ENCODE data around the gene ZNF341. TPM values are rescaled to one million over a fixed set of nuclear protein-coding genes. Genes with fewer than 3 reads are reported as not detected.

The ZNF341 gene
- total and polyA plus RNA-seq, 2 experiments from 2014 or later: 4.3 to 6.1 TPM

- H3K36me3 ChIP-seq (ENCODE audit: insufficient read depth): no peaks in the 10 kb centered on the region
- H3K27ac Mint-ChIP-seq: no peak overlapping the region
- H3K4me3 Mint-ChIP-seq: no peak overlapping the region
- peaks cover 12% of the 10 kb centered on the region for H3K4me1 Mint-ChIP-seq
- no peaks in the 10 kb centered on the region for H3K4me1 ChIP-seq (ENCODE audit: insufficient read depth)
- no peaks in the 10 kb centered on the region for H3K27me3 ChIP-seq (ENCODE audit: insufficient read depth)
- H4K20me1 ChIP-seq (replicated peaks; ENCODE audit: insufficient read depth): no peaks in the 10 kb centered on the region
- H3K4me3 ChIP-seq: no peak overlapping the region
- H3K27ac ChIP-seq (ENCODE audit: low read depth): no peak overlapping the region
- DNase-seq (ENCODE audit: low spot score) (no peak), ATAC-seq (no peak)
- peaks cover 2% of the 10 kb centered on the region for H3K27me3 Mint-ChIP-seq (ENCODE audit: insufficient read depth, low read depth, poor library complexity)
- TF ChIP-seq JUNB (IDR thresholded peaks at IDR 0.05; ENCODE audit: unreplicated experiment) (no peak), POLR2AphosphoS5 (IDR thresholded peaks at IDR 0.05; ENCODE audit: low read depth) (no peak), ETS1 (IDR thresholded peaks at IDR 0.05) (no peak), CREB1 (CRISPR knock-in tag; IDR thresholded peaks at IDR 0.05; ENCODE audit: low read depth) (no peak), EZH2phosphoT487 (IDR thresholded peaks at IDR 0.05; ENCODE audit: unreplicated experiment) (no peak), ZNF114 (CRISPR knock-in tag; IDR thresholded peaks at IDR 0.05) (no peak), EZH2 (IDR thresholded peaks at IDR 0.05; ENCODE audit: low read depth, unreplicated experiment) (no peak), ZNF462 (CRISPR knock-in tag; IDR thresholded peaks at IDR 0.05) (no peak), REST (IDR thresholded peaks at IDR 0.05; ENCODE audit: unreplicated experiment) (no peak), CTCF (conservative IDR thresholded peaks at IDR 0.05; ENCODE audit: low read depth in 2 of 2) (no peak), STAT1 (IDR thresholded peaks at IDR 0.05; ENCODE audit: unreplicated experiment) (no peak), ZNF331 (CRISPR knock-in tag; IDR thresholded peaks at IDR 0.05; ENCODE audit: low read depth) (no peak), NANOG (IDR thresholded peaks at IDR 0.05; ENCODE audit: borderline replicate concordance) (no peak)
- H3K4me2 ChIP-seq: no peak overlapping the region; the same call in 1 of the 2 replicates
- no peaks in the 10 kb centered on the region; the same call in 1 of the 3 replicates for H3K9me3 Mint-ChIP-seq
- H3F3A ChIP-seq (replicated peaks; ENCODE audit: low read depth): no peaks in the 10 kb centered on the region
- no peaks in the 10 kb centered on the region for H3K36me3 Mint-ChIP-seq (ENCODE audit: low read depth)
- H3K79me2 ChIP-seq (replicated peaks; ENCODE audit: insufficient read depth): no peaks in the 10 kb centered on the region
- no peaks in the 10 kb centered on the region for H3K9me2 ChIP-seq (ENCODE audit: insufficient read depth)
- H2AFZ ChIP-seq: no peak overlapping the region; the same call in 1 of the 2 replicates
Measured at GRCh38 chr20:33796907-33797544, 65.2 kb downstream of the ZNF341 start.

Data from GM23338 (cell line).